Measurements from ENCODE around the gene TMEM192.
"Not testable (repeated sequence)": the region's sequence is repeated elsewhere in the genome, so short reads cannot be mapped to it uniquely, and the experiment has no call there.

Gene TMEM192

DNA sequence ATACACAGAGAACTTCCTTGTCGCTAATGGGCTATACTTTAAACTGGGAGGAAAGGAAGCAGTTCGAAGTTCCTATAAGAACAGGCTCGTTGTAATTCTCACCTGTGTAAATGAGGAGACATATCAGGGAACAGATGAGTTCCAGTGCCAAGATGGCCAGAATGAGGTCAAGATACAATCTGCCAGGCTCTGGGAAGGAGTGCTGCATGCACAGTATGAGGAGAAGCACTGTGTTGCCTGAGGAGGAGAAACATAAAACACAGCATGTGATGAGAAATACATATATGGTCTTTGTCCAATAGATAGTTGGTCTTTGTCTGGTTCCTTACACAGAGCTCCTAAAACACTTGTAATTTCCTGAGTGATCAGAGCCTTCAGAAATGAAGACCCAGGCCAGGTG lies 24.3 kb downstream of the TMEM192 start:
- no peak for DNase-seq

DNA sequence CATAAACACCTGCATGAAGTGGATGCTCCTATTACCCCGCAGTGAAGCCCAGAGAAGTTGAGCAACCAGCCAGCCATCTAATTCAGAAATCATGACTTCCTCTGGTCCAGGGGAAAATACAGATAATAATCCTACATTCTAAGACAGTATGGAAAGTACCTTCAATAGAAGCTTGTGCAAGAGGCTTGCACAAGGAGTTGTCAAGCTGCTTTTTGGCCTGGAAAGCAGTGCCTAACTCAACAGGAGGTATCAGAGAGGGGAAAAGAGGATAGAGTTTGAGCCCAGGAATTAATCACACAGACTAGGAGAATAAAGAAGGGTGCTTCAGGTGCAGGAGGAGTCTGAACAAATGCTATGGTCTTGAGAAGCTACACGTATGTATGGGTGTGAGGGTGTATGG lies 26.7 kb downstream of the TMEM192 start:
- no peak for DNase-seq

DNA sequence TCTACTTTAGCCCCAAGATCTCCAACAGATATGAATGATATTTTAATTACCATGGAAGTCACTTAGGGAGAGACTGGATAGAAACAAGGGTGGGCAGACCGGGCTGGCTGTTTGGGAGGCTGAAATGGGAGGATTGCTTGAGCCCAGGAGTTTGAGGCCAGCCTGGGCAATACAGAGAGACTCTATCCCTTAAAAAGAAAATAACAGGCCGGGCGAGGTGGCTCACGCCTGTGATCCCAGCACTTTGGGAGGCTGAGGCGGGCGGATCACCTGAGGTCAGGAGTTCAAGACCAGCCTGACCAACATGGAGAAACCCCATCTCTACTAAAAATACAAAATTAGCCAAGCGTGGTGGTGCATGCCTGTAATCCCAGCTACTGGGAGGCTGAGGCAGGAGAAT lies 27.9 kb downstream of the TMEM192 start:
- not testable (repeated sequence) for DNase-seq

DNA sequence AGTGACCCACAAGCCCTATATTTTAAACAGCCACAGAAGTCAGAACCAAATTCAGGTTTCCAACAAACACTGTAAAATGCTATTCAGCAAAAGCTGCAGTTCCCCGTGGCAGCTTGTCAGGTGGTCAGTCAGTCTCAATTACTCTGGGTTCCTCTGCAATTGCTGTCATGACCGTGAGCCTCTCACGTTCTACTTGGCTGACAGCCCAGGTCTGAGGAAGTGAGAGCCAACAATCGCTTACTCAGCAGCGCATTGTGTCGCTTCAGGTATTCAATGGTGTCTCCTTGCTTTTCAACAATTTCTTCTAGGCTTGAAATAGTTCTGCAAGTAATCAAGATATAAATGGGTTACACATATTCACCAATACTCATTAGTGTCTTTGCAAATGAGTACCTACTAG lies 33.2 kb downstream of the TMEM192 start:
- DNase-seq: no peak

DNA sequence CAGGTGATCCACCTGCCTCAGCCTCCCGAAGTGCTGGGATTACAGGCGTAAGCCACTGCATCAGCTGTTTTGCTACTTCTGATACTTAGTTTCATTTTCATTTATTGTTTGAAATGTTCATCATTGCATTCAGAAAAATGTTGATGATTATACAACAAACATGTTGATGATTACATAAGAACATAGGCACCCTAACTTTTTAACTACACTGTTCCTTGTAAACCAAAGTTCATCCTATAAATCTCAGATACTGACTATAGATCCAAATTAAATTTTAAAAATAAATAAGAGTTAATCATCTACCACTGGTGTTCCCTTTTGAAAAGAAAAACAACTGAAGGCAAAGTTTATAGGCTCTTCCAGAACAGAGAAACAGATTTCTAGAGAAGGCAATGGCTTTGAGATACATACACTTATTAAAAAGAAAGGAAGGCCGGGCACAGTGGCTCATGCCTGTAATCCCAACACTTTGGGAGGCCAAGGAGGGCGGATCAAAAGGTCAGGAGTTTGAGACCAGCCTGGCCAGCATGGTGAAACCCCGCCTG lies 35.6 kb downstream of the TMEM192 start:
- DNase-seq: no peak

DNA sequence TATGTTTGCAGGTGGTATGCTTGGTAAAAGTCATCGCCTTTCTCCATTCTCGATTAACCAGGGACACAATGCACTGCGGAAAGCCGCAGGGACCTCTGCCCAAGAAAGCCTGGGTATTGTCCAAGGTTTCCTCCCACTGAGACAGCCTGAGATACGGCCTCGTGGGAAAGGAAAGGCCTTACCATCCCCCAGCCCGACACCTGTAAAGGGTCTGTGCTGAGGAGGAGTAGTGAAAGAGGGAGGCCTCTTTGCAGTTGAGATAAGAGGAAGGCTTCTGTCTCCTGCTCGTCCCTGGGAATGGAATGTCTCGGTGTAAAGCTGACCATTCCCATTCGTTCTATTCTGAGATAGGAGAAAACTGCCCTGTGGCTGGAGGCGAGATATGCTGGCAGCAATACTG lies 39.3 kb downstream of the TMEM192 start:
- not testable (repeated sequence) for DNase-seq

DNA sequence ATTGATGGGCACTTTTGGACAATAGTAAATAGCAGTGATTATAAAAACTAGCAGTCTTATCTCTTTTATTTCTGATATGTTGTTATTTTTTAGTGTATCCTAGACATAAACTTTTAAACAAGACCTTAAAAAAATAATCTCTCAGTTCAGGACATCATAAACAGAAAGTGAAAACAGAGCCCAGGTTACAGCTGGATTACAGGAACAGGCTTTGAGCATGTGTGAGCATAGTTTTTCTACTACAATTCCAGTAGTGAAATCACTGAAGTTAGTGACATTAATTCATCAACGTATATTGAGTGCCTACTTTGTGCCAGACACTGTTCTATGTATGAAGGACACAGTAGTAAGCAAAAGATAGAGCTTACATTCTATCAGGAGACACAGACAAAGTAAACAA lies 42.1 kb downstream of the TMEM192 start:
- no peak for DNase-seq

DNA sequence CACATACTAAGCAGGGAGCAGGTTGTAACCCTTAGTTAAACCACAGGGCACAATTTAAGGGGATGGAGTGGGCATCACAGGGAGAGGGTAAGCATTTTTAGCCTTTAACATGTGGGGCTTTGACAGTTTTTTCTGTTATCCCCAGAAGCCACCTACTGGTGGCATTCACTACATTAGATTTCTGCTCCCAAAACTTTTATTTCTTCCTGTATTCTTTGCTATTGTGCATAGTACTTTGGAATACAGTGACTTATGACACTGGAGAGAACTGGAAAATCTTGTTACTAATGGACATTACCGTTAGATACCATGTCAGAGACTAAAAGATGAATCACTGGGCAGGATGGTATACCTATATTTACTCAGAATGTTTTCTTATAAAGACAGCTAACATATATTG lies 51.7 kb downstream of the TMEM192 start:
- DNase-seq: no peak

DNA sequence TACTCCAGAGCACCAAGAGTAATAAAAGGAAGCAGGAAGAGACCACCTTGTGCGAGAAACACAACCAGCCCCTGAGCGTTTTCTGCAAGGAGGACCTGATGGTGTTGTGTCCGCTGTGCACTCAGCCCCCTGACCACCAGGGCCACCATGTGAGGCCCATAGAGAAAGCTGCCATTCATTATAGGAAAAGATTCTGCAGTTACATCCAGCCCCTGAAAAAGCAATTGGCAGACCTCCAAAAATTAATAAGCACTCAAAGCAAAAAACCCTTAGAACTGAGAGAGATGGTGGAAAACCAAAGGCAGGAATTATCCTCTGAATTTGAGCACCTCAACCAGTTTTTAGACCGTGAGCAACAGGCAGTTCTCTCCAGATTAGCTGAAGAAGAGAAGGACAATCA lies 53.3 kb downstream of the TMEM192 start:
- DNase-seq: no peak

DNA sequence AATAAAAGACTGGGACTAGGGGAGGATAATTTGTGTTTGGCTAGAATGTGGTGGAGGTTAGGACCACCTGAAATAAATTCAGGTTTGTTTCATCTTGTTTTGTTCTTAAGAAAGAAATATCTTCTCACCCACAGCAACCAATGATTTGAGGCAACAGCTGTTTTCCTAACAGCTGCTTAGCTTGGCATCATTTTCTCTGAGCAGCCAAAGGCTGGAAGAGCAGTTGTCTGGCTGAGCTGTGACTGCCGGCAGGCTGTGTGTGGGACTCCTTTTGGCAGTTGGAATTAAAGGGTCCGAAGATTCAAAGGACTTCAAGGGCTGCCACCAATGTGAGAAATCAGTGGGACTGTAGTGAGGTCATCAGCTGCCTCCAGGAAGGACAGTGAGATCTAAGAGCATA lies 54.0 kb downstream of the TMEM192 start:
- no peak for DNase-seq

DNA sequence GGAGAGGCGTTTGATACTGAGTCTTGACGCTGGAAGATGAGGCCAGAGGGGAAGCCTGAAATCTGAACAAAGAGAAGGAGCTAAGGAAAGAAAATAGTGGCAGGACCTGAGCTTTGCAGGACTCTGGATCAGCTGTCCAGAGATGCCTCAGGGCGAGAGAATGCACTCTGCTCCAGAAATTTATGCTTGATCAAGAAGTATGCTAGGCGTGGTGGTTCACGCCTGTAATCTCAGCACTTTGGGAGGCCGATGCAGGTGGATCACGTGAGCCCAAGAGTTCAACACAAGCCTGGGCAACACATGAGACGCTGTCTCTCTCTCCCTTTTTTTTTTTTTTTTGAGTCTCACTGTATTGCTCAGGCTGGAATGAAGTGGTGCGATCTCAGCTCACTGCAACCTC lies 57.1 kb downstream of the TMEM192 start:
- DNase-seq: no peak

DNA sequence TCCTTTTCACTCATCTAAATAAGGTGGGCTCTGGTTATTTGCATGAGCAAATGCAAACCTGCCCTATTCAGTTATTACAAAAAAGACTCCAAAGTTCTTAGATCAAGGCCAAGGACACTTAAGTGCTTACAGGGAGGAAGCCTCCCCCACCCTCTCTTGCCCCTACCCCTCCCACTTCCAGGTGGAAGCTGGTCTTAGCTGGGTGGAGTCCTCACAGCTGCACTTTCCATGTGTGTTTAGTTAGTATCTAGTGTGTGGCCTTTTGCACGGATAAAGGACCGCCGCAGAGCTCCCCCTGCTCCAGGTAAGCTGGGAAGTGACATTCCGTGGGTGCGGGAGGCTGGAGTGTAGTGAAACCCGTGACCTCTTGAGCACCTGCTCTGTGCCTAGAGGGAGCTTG lies 59.0 kb downstream of the TMEM192 start, which contains the start of gene TRIM75:
TRIM75 (plus strand) TSS at position 222 of the 400 bp plus-strand sequence. CDS start 5,282 bp downstream, outside the sequence.
- DNase-seq: no peak

DNA sequence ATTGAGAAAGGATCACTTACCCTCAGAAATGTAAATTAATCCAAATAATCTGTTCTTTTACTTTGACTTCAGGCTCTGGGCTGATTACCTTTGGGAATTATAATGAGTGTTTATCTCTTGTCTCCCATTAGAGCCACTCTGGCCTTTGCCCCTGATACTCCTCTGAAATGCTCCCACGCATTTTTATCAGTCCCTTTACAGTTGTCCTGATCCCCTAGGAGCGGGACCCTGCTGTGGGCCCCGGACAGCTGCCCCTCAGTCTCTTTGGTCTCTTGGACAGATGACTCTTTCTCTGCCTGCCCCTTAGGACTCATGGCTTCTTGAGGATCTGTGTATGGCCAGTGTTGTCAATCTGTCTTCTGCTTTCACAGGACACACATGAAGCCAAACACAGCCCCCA lies 60.0 kb downstream of the TMEM192 start:
- no peak for DNase-seq

DNA sequence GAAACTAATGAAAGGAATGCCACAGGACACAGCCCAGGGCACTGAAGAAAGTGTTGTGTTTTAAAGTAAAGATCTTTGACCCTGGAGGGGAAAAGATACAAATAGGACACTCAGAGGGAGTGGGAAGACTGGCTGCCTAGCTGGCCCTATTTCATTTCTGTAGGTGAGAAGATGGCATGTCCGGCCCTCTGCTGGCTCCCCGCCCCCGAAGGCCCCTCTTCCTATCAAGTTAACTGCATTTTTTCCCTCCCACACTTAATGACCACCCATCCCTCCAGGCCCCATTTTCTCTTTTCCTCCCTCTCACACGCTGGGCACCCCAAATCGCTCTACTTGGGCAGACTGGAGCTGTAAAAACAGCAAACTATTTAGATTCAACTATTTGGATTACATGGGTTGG lies 64.5 kb downstream of the TMEM192 start:
- DNase-seq: no peak

DNA sequence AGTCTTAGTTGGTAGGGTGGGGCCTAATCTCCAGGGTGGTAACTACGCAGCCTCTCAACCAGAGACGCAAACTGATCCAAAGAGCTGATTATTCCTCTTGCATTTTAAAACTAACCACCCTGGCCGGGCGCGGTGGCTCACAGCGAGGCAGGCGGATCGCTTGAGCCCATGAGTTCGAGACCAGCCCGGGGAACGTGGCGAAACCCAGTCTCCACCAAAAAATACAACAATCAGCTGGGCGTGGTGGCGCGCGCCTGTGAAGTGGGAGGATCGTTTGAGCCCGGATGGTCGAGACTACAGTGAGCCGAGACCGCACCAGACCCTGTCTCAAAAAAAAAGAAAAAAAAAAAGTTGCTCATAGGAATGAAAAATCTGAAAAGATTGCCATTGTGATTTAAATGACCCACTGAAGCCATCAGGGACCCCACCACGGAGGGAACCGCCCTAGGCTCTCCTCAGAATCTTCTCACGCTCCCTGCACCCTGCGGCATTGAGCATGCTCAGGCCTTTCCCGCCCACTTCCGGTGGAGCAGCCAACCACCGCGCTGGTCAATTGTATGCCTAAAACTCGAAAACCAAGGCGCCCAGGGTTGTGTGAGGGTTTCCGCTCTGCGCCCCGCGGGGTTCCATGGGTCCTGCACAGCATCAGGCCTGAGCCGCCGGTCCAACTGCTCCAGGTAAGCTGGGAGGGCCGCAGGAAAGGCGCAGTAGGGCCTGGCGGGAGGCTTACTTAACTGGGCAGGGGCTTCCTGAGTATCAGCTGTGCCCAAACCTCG lies 81.0 kb downstream of the TMEM192 start, which contains the start of gene TRIM60:
TRIM60 (plus strand) TSS at position 564 of the 776 bp plus-strand sequence. CDS start 8,074 bp downstream, outside the sequence.
- DNase-seq: no peak

DNA sequence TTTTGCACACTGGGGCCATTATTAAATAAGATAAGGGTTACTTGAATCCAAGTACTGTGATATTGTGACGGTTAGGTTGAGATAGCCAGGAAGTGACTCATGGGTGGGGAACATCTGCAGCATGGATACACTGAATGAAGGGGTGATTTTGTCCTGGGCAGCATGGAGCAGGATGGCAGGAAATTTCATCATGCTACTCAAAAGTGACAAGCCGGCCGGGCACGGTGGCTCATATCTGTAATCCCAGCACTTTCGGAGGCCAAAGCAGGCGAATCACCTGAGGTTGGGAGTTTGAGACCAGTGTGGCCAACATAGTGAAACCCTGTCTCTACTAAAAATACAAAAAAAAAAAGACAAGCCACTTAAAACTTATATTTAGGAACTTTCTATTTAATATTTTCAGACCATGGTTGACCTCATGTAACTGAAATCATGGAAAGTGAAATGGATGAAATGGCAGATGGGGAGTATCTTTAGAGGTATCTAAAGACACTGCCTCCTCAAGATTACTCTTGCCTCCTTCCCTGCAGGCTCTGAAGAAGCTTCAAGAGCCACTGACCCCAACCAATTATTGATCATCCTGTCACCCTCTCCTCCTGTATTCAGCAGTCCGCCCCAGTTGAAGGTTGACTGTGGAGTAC lies 84.8 kb downstream of the TMEM192 start:
- no peak for DNase-seq

DNA sequence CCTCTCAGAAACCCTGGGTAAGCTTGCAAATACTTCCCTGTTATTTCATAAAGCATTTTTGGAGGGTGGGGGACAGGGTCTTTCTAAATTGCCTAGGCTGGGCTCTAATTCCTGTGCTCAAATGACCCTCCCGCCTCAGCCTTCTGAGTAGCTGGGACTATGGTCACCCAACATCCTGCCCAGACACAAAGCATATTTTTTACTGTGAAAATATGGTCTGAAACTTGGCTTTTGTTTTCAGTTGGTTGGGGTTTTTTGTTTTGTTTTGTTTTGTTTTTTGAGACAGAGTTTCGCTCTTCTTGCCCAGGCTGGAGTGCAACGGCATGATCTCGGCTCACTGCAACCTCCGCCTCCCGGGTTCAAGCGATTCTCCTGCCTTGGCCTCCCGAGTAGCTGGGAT lies 86.9 kb downstream of the TMEM192 start:
- not testable (repeated sequence) for DNase-seq

Measured in DMS 273 treated with DMSO at 0.1 percent for 48 hours (cell line).